Smooth muscle cell (in vitro differentiated cells): ENCODE data around the gene ANLN. TPM values are rescaled to one million over a fixed set of nuclear protein-coding genes. Genes with fewer than 3 reads are reported as not detected.

ENCODE experiments used
- DNase-seq: peaks from one replicate; lab custom pipeline; 2025; ENCODE audit not compliant: unreplicated experiment; lab: John Stamatoyannopoulos, UW
- H2AFZ ChIP-seq: fragments of 200-600 bp; sonication (generic); 2 replicates; pipeline ENCODE4 v1.6.0; 2016; ENCODE audit warnings: antibody characterized with exemption, low read depth, mild to moderate bottlenecking
- H3F3A ChIP-seq: fragments of 200-600 bp; sonication (generic); 2 replicates; pipeline ENCODE4 v1.6.0; 2017; ENCODE audit warnings: antibody characterized with exemption, low read depth
- H3K27ac ChIP-seq: fragments of 200-600 bp; sonication (generic); 2 replicates; pipeline ENCODE4 v1.5.1; 2016; ENCODE audit warnings: low read depth, mild to moderate bottlenecking
- H3K27me3 ChIP-seq: fragments of 200-600 bp; sonication (generic); 2 replicates; pipeline ENCODE4 v1.6.1; 2016; ENCODE audit warnings: low read depth, mild to moderate bottlenecking
- H3K36me3 ChIP-seq: fragments of 200-600 bp; sonication (generic); 2 replicates; pipeline ENCODE4 v1.5.1; 2016; ENCODE audit warnings: low read depth
- H3K4me1 ChIP-seq: fragments of 200-600 bp; sonication (generic); 2 replicates; pipeline ENCODE4 v1.5.1; 2016; ENCODE audit warnings: low read depth
- H3K4me2 ChIP-seq: fragments of 200-600 bp; sonication (generic); 2 replicates; pipeline ENCODE4 v1.6.0; 2016; ENCODE audit warnings: mild to moderate bottlenecking
- H3K4me3 ChIP-seq: fragments of 200-600 bp; sonication (generic); 2 replicates; pipeline ENCODE4 v1.5.1; 2016; ENCODE audit warnings: mild to moderate bottlenecking
- H3K79me2 ChIP-seq: fragments of 200-600 bp; sonication (generic); 2 replicates; pipeline ENCODE4 v1.6.0; 2016; ENCODE audit warnings: low read depth, mild to moderate bottlenecking
- H3K9ac ChIP-seq: fragments of 200-600 bp; sonication (generic); 2 replicates; pipeline ENCODE4 v1.6.0; 2016; ENCODE audit warnings: low read depth
- H3K9me3 ChIP-seq: fragments of 200-600 bp; sonication (generic); replicated peaks from 2 replicates; pipeline ENCODE4 v1.5.1; 2016; ENCODE audit warnings: low read depth
- H4K20me1 ChIP-seq: fragments of 200-600 bp; sonication (generic); 2 replicates; pipeline ENCODE4 v1.6.0; 2016; ENCODE audit warnings: low read depth
- CTCF ChIP-seq: fragments of 200-600 bp; sonication (generic); IDR thresholded peaks from 2 replicates; pipeline ENCODE4 v1.5.1; 2017; ENCODE audit warnings: borderline replicate concordance, mild to moderate bottlenecking, antibody characterized with exemption; ENCODE audit not compliant: insufficient read depth, poor library complexity, severe bottlenecking
- WGBS: methylation state at CpG from one replicate; pipeline ENCODE4 v1.1.7; 2016; ENCODE audit warnings: low lambda C conversion rate; 5-methylcytosine and 5-hydroxymethylcytosine counted together
- polyA plus RNA-seq: library from polyadenylated mRNA; unstranded; fragments of >200 nt; fragmentation: Nextera tagmentation; extraction: Ambion mirVana; gene quantifications from 2 replicates; pipeline ENCODE4 v1.2.1, GENCODE V29; 2016
- total RNA-seq: library from RNA; depleted of rRNA; stranded (reverse); fragments of >200 nt; gene quantifications from 2 replicates; pipeline ENCODE4 v1.2.3, GENCODE V29; 2014

Gene ANLN
- total and polyA plus RNA-seq, 2 experiments from 2014 or later, result 9.0 to 28.7 TPM

- 100% methylated on average over 2 of the region's 2 CpGs for WGBS
- no peaks in the 10 kb centered on the region for H4K20me1 ChIP-seq
- no peaks in the 10 kb centered on the region for H3K27me3 ChIP-seq
- H3K79me2 ChIP-seq, result peaks cover 3% of the 10 kb centered on the region
- H3K4me2 ChIP-seq, result no peak overlapping the region
- H3F3A ChIP-seq, result no peaks in the 10 kb centered on the region
- no peak overlapping the region for H3K27ac ChIP-seq
- TF ChIP-seq CTCF, result no peak
- H3K4me1 ChIP-seq, result no peaks in the 10 kb centered on the region
- no peak overlapping the region for H3K4me3 ChIP-seq
- no peaks in the 10 kb centered on the region for H3K9me3 ChIP-seq
- H3K36me3 ChIP-seq, result peaks cover 22% of the 10 kb centered on the region
- H2AFZ ChIP-seq, result no peak overlapping the region
- H3K9ac ChIP-seq, result no peak overlapping the region
- DNase-seq, result no peak
These were observed 34.0 kb downstream of the ANLN start for GRCh38 chr7:36423633-36424032.

- no peaks in the 10 kb centered on the region for H3K4me1 ChIP-seq
- no peak overlapping the region for H3K4me2 ChIP-seq
- H4K20me1 ChIP-seq, result no peaks in the 10 kb centered on the region
- no peaks in the 10 kb centered on the region for H3K27me3 ChIP-seq
- DNase-seq, result no peak
- no peaks in the 10 kb centered on the region for H3F3A ChIP-seq
- whole genome bisulfite sequencing, result 45% methylated on average over 2 of the region's 2 CpGs
- H3K27ac ChIP-seq, result no peak overlapping the region
- peaks cover 10% of the 10 kb centered on the region for H3K36me3 ChIP-seq
- no peak for TF ChIP-seq CTCF
- H3K9me3 ChIP-seq, result peaks cover 7% of the 10 kb centered on the region
- no peak overlapping the region for H3K9ac ChIP-seq
- peak overlapping the region; percentile 54 for H2AFZ ChIP-seq
- no peak overlapping the region for H3K4me3 ChIP-seq
- peaks cover 3% of the 10 kb centered on the region for H3K79me2 ChIP-seq
These were observed 40.5 kb downstream of the ANLN start for GRCh38 chr7:36430186-36430585.

GRCh38 chr7:36430881-36431280, 41.2 kb downstream of the ANLN start:
- no peak overlapping the region for H3K27ac ChIP-seq
- H3K79me2 ChIP-seq, result peaks cover 3% of the 10 kb centered on the region
- no peaks in the 10 kb centered on the region for H3K27me3 ChIP-seq
- H3K36me3 ChIP-seq, result peaks cover 10% of the 10 kb centered on the region
- no peaks in the 10 kb centered on the region for H3F3A ChIP-seq
- TF ChIP-seq CTCF, result no peak
- H3K9me3 ChIP-seq, result peaks cover 7% of the 10 kb centered on the region
- DNase-seq, result no peak
- H4K20me1 ChIP-seq, result no peaks in the 10 kb centered on the region
- no peak overlapping the region for H3K9ac ChIP-seq
- peak overlapping the region; percentile 18 for H2AFZ ChIP-seq
- no peak overlapping the region for H3K4me2 ChIP-seq
- H3K4me1 ChIP-seq, result no peaks in the 10 kb centered on the region
- H3K4me3 ChIP-seq, result no peak overlapping the region
- 89% methylated on average over 2 of the region's 2 CpGs for WGBS

- 96% methylated on average over 4 of the region's 4 CpGs for WGBS
- no peaks in the 10 kb centered on the region for H3K79me2 ChIP-seq
These were observed 48.5 kb downstream of the ANLN start for GRCh38 chr7:36438211-36438610.

More at GRCh38 chr7:36438211-36438610, 48.5 kb downstream of the ANLN start:
- Histone ChIP-seq H3K27ac (no peak overlapping the region), H3F3A (no peaks in the 10 kb centered on the region), H3K27me3 (no peaks in the 10 kb centered on the region), H2AFZ (no peak overlapping the region), H3K36me3 (no peaks in the 10 kb centered on the region), H3K9me3 (no peaks in the 10 kb centered on the region), H3K4me2 (no peak overlapping the region), H3K4me3 (no peak overlapping the region), H4K20me1 (no peaks in the 10 kb centered on the region), H3K4me1 (no peaks in the 10 kb centered on the region), H3K9ac (no peak overlapping the region)
- TF ChIP-seq CTCF, result no peak
- DNase-seq, result no peak
